ENCODE results near the gene IKBKE.

DNA sequence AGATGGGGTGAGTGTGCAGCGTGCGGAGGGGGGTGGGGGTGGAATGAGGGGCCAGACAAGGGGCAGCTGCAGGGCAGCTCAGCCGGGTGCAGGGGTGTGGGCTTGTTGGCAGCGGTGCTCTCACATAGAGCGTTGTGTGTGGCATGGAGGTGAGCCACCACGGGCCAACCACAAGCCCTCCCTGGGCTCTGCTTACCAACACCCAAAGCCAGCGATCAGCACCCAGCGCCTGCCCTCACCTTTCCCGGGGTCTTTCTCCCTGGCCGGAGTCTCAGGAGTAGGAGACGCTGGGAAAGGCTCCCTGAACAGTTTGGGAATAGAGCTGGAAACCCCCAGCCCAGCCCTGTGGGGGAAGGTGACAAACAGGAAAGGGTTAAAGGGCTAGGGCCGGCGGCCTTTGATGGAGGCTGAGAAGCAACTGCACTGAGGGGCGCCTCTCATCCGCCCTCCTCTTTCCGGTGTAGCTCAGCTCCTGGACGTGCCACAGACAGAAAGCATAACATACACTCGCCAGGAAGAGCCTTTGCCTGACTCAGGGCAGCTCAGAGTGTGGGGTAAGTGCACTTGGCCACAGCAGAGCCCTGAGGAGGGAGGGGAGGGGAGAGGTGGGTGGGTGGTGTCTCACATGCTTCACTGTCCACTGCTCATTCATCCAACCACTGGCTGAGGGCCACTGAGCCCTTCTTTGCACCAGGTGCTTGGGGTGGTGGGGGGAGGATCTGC is 577 bp downstream of the IKBKE start:
- TF ChIP-seq, protein P1, sequence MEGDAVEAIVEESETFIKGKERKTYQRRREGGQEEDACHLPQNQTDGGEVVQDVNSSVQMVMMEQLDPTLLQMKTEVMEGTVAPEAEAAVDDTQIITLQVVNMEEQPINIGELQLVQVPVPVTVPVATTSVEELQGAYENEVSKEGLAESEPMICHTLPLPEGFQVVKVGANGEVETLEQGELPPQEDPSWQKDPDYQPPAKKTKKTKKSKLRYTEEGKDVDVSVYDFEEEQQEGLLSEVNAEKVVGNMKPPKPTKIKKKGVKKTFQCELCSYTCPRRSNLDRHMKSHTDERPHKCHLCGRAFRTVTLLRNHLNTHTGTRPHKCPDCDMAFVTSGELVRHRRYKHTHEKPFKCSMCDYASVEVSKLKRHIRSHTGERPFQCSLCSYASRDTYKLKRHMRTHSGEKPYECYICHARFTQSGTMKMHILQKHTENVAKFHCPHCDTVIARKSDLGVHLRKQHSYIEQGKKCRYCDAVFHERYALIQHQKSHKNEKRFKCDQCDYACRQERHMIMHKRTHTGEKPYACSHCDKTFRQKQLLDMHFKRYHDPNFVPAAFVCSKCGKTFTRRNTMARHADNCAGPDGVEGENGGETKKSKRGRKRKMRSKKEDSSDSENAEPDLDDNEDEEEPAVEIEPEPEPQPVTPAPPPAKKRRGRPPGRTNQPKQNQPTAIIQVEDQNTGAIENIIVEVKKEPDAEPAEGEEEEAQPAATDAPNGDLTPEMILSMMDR (IDR thresholded peaks at IDR 0.05) = peak in 1 of 6 experiments; percentile 4
- peak in 1 of 2 donors; percentile 21 for TF ChIP-seq POLR2A (IDR thresholded peaks at IDR 0.05)
